Osteocyte (in vitro differentiated cells): ENCODE results near the gene B3GALT5. TPM values are rescaled to one million over a fixed set of nuclear protein-coding genes. Genes with fewer than 3 reads are reported as not detected.

ENCODE experiments used
- DNase-seq: peaks from one replicate; pipeline ENCODE4 v3.0.0; 2021; ENCODE audit warnings: mixed read lengths; ENCODE audit not compliant: unreplicated experiment; ENCODE audit errors: extremely low spot score
- H3K27ac Mint-ChIP-seq: one replicate; pipeline ENCODE4 v1.8.0; 2021; ENCODE audit warnings: mild to moderate bottlenecking, mixed read lengths; ENCODE audit not compliant: unreplicated experiment
- H3K27me3 Mint-ChIP-seq: one replicate; pipeline ENCODE4 v1.8.0; 2021; ENCODE audit warnings: mixed read lengths; ENCODE audit not compliant: unreplicated experiment
- H3K36me3 Mint-ChIP-seq: one replicate; pipeline ENCODE4 v1.8.0; 2021; ENCODE audit warnings: mixed read lengths; ENCODE audit not compliant: unreplicated experiment
- H3K4me1 Mint-ChIP-seq: one replicate; pipeline ENCODE4 v1.8.0; 2021; ENCODE audit warnings: mixed read lengths; ENCODE audit not compliant: unreplicated experiment
- H3K4me3 Mint-ChIP-seq: one replicate; pipeline ENCODE4 v1.8.0; 2021; ENCODE audit warnings: mild to moderate bottlenecking, moderate library complexity, mixed read lengths; ENCODE audit not compliant: unreplicated experiment
- H3K9me3 Mint-ChIP-seq: one replicate; pipeline ENCODE4 v1.8.0; 2021; ENCODE audit warnings: mixed read lengths; ENCODE audit not compliant: unreplicated experiment
- total RNA-seq: library from RNA; stranded (reverse); gene quantifications from 2 replicates; pipeline ENCODE4 v1.2.1, GENCODE V29; 2021
- TF ChIP-seq, protein P1 (sequence below): fragments of 200-600 bp; sonication (generic); IDR thresholded peaks from 2 replicates; pipeline ENCODE4 v1.5.0; 2021; ENCODE audit warnings: antibody characterized with exemption, mild to moderate bottlenecking, moderate library complexity

Gene B3GALT5
- total RNA-seq, 1 donor from 2014 or later, result not detected

DNA sequence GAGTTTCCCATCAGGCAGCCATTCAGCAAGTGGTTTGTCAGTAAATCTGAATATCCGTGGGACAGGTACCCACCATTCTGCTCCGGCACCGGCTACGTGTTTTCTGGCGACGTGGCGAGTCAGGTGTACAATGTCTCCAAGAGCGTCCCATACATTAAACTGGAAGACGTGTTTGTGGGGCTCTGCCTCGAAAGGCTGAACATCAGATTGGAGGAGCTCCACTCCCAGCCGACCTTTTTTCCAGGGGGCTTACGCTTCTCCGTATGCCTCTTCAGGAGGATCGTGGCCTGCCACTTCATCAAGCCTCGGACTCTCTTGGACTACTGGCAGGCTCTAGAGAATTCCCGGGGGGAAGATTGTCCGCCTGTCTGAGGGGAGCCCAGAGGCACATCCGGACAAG lies 48.4 kb downstream of the B3GALT5 start:
- Mint-ChIP-seq H3K4me3 (no peak overlapping the region), H3K9me3 (peaks cover 3% of the 10 kb centered on the region), H3K27ac (no peak overlapping the region), H3K36me3 (no peaks in the 10 kb centered on the region), H3K4me1 (peaks cover 4% of the 10 kb centered on the region), H3K27me3 (no peaks in the 10 kb centered on the region)
- TF ChIP-seq, protein P1, sequence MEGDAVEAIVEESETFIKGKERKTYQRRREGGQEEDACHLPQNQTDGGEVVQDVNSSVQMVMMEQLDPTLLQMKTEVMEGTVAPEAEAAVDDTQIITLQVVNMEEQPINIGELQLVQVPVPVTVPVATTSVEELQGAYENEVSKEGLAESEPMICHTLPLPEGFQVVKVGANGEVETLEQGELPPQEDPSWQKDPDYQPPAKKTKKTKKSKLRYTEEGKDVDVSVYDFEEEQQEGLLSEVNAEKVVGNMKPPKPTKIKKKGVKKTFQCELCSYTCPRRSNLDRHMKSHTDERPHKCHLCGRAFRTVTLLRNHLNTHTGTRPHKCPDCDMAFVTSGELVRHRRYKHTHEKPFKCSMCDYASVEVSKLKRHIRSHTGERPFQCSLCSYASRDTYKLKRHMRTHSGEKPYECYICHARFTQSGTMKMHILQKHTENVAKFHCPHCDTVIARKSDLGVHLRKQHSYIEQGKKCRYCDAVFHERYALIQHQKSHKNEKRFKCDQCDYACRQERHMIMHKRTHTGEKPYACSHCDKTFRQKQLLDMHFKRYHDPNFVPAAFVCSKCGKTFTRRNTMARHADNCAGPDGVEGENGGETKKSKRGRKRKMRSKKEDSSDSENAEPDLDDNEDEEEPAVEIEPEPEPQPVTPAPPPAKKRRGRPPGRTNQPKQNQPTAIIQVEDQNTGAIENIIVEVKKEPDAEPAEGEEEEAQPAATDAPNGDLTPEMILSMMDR, result no peak
- peak; percentile 73 for DNase-seq

DNA sequence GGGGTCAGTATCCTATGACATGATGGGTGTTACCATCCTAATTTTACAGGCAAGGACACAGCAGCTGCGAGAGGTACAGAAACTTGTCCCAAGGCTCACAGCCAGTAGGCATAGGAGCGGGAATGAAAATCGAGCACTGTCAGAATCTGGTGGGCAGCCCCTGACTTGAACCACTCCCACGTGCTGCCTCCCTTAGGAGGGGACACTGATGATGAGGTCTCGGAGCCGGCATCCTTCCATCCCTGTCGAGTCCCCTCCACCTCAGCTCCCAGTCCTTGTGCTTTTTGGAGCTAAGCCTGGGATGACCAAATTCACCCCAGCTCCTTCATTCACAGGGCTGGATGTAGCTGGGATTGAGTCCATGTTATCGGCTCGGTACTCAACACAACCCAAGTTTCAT lies 49.0 kb downstream of the B3GALT5 start:
- H3K27ac Mint-ChIP-seq, result no peak overlapping the region

DNA sequence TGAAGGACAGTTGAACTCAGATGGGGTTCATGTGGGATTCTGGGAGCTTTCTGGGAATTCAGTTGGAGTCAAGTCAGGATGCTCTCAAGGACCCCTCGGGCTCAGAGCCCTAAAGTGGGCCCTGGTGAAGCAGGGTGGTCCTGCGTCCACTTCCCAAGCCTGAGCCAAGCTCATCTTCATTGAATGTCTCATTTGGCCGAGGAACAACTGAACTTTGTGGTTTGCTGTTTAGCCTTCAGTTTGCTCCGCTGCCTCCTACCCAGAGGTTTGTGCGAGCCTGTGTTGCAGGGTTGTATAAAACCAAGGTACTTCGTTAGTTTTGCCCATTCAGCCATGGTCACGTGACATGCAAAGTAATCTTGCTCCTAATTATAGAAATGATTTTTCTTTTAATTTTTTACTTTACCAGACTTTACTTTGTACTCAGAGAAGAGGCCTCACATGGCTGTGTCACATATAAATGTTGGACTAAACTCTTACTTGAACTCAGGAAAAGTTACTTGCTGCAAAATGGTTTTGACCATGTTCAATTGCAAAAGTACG lies 49.7 kb downstream of the B3GALT5 start:
- H3K4me1 Mint-ChIP-seq, result peaks cover 4% of the 10 kb centered on the region
- H3K9me3 Mint-ChIP-seq, result peaks cover 3% of the 10 kb centered on the region
- H3K36me3 Mint-ChIP-seq, result no peaks in the 10 kb centered on the region
- TF ChIP-seq, protein P1, result no peak
- H3K27me3 Mint-ChIP-seq, result no peaks in the 10 kb centered on the region
- H3K4me3 Mint-ChIP-seq, result no peak overlapping the region
- peak; percentile 67 for DNase-seq
- H3K27ac Mint-ChIP-seq, result no peak overlapping the region

More for the DNA sequence above, 49.0 kb downstream of the B3GALT5 start:
- H3K9me3 Mint-ChIP-seq, result peaks cover 3% of the 10 kb centered on the region
- TF ChIP-seq, protein P1, result no peak
- peak; percentile 62 for DNase-seq
- peaks cover 4% of the 10 kb centered on the region for H3K4me1 Mint-ChIP-seq
- no peaks in the 10 kb centered on the region for H3K27me3 Mint-ChIP-seq
- no peak overlapping the region for H3K4me3 Mint-ChIP-seq
- H3K36me3 Mint-ChIP-seq, result no peaks in the 10 kb centered on the region

DNA sequence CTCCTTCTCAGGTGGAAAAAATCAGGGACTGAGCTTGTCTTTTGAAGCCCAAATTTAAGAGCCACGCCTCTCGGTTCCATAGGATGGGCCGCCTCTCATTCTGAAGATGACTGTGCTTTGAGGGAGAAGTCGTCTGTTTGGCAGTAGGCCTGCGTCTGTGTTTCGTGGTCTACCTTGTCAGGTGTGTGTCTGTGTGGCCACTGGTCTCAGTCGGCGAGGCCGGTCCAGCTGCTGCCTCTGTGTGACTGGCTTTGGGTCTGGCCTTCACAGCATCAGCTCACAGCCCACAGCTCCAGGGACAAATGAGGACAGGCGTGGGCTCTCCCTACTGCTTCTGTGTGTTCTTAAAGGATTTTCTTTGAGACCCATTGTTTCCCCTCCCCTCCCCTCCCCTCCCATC lies 50.3 kb downstream of the B3GALT5 start:
- Mint-ChIP-seq H3K4me1 (peaks cover 4% of the 10 kb centered on the region), H3K4me3 (no peak overlapping the region), H3K9me3 (peaks cover 3% of the 10 kb centered on the region), H3K27me3 (no peaks in the 10 kb centered on the region), H3K36me3 (no peaks in the 10 kb centered on the region), H3K27ac (no peak overlapping the region)
- DNase-seq, result peak; percentile 75
- TF ChIP-seq, protein P1, result no peak

DNA sequence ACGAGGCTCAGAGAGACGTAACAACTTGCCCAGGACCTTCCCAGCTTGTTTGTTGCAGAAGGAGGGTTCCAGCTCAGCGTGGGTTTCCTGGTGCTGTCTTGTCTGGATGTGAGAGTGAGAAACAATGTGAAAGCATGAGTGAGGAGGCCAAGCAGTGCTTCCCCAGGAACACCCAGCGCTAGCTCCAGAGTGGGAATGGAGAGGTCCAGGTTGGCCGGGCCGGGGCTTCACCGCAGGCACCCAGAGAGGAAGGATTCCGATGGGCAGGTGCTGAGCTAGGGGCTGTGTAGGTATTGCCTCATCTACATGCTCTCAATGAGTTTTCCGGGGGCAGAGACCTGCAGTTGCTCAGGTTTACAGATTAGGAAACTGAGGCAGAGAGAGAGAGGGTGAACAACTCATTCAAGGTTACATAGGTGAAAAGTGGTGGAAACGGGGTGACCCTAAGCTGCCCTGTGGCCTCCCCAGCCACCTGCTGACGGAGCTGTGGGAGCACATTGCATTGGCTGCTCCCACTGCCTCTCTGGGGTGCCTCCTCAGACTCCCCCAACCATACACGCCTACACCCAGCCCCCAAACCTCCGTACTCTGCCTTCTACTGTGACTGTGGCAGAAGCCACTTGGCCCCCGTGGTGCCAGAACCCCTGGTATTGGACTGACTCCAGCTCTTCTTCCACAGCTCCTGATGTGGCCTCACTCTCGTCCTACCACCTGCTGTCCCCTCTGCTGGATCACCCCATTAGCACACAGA lies 51.2 kb downstream of the B3GALT5 start:
- H3K27me3 Mint-ChIP-seq, result no peaks in the 10 kb centered on the region
- H3K9me3 Mint-ChIP-seq, result peaks cover 3% of the 10 kb centered on the region
- H3K4me1 Mint-ChIP-seq, result peaks cover 4% of the 10 kb centered on the region
- no peaks in the 10 kb centered on the region for H3K36me3 Mint-ChIP-seq
- peak; percentile 77 for DNase-seq
- H3K27ac Mint-ChIP-seq, result no peak overlapping the region
- H3K4me3 Mint-ChIP-seq, result no peak overlapping the region
- TF ChIP-seq, protein P1, result no peak
